ENCODE data around the gene KIF25.
"Not testable (repeated sequence)": the region's sequence is repeated elsewhere in the genome, so short reads cannot be mapped to it uniquely, and the experiment has no call there.

KIF25 gene

DNA sequence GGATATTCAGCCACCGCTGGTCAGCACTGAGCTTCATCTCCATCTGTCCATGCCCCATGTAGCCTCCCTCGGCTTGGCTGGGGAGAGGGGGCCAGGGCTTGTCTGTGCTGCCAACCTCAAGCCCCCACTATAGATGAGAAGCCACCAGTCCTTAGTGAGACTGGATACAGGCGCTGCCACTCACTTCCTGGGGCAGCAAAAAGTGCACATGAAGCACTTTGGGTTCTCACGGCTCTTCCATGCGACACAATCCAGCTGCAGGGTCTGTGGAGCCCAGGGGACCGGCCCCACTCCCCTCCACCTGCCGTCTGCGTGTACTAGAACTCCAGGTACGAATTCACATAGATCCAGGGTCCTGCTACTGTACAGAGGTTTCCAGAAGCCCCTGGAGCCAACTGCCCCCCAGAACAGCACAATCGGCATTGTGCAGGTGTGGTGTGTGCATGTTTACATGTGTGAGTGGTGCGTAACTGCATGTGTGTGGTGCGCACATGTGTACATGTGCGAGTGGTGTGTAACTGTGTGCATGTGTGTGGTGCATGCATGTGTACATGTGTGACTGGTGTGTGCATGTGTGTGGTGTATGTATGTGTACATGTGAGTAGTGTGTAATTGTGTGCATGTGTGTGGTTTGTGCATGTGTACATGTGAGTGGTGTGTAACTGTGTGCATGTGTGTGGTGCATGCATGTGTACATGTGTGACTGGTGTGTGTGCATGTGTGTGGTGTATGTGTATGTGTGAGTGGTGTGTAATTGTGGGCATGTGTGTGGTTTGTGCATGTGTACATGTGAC is 76.7 kb downstream of the KIF25 start:
- no peak for DNase-seq

GRCh38 chr6:168075216-168075615 is 77.7 kb downstream of the KIF25 start:
- no peak for DNase-seq

DNA sequence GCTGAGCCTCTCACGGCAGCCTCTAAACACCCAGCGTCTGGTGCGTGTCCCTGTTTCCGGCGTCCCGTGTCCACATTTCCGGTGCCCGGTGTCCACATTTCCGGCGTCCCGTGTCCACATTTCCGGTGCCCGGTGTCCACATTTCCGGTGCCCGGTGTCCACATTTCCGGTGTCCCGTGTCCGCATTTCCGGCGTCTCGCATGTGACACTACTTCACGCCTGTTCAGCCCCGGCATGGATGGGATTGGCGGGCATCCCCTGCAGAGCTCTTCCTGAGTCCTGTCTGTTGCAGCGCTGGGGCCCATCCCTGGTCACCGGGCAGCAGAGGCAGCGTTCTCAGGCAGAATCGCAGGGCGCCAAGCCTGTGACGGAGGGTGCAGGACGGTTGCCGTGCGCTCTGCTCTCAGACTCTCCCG is 78.3 kb downstream of the KIF25 start:
- no peak for DNase-seq

DNA sequence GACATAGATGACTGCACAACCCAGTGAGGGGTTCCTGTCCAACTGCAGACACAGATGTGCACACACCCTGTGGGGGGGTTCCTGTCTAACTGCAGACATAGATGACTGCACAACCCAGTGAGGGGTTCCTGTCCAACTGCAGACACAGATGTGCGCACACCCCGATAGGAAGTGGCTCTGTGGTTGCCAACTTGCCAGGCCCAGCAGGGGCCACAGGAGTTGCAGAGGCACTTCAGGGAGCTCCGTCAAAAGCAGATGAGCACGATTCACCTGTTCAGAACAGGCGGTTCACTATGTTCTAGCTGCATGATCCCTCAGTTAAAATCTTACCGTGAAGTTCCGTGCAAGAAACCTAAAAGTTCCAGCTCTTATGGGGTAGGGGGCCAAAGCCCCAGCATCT is 79.9 kb downstream of the KIF25 start:
- not testable (repeated sequence) for DNase-seq

DNA sequence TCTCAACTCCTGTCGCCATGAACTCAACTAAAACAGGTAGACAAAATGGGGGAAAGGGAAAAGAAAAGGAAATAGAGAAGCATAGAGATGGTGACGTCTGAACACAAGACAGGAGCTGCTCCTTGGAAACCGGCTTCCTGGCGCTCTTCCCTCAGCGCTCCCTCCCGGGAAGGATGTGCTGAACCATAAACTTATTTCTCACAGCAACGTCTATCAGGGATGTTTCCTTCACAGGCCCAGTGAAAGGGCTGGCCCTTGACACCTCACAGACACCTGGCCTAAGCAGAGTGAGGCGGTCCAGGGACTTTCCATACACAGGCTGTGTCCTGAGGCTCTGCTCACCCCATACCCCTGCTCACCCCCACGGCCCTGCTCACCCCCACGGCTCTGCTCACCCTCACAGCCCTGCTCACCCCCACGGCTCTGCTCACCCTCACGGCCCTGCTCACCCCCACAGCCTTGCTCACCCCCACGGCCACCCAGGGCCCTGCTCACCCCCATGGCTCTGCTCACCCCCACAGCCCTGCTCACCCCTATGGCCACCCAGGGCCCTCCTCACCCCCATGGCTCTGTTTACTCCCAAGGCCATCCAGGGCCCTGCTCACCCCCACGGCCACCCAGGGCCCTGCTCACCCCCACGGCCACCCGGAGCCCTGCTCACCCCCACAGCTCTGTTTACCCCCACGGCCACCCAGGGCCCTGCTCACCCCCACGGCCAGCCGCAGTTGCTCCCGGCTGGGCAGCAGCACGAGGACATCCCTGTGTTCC is 80.9 kb downstream of the KIF25 start:
- no peak for DNase-seq

- no peak for DNase-seq
Measured at GRCh38 chr6:168078943-168079405, 81.5 kb downstream of the KIF25 start, which contains the start of gene FRMD1. Gene FRMD1, minus strand, starts transcription at chr6:168079212. Its CDS starts 118 bp downstream, at chr6:168079094.

DNA sequence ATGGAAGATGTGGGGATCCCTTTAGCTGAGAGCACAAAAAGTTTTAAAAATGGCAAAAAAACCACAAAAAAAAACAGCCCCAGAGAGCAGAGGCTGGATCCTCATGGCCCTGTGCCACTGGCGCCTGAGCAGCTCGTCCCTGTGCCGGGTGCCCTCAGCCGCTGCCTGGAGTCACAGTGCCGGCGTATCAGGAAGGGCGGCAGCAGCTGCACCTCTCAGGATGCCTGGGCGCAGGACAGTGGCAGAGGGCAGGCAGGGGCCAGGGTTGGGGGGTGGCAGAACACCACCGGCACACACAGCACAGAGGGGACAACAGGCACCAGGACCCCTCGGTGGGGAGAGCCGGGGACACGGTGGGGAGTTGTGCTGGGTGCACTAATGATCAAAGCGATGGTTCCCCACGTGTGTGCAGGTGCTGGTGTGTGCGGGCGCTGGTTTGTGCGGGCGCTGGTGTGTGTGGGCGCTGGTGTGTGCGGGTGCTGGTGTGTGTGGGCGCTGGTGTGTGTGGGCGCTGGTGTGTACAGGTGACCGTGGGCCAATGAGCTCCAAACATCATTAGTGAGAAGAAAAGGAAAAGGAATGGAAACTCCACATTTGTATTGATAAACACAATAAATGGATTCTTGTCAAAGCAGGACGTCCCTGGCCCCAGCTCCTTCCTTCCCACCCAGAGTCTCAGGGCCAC is 83.1 kb downstream of the KIF25 start:
- DNase-seq = no peak

- no peak for DNase-seq
Measured at GRCh38 chr6:168081858-168082546, 84.5 kb downstream of the KIF25 start.

- no peak for DNase-seq
Measured at GRCh38 chr6:168082860-168083513, 85.5 kb downstream of the KIF25 start.

- no peak for DNase-seq
Measured at GRCh38 chr6:168083514-168083885, 86.0 kb downstream of the KIF25 start.

- no peak for DNase-seq
Measured at GRCh38 chr6:168084465-168085160, 87.1 kb downstream of the KIF25 start.

DNA sequence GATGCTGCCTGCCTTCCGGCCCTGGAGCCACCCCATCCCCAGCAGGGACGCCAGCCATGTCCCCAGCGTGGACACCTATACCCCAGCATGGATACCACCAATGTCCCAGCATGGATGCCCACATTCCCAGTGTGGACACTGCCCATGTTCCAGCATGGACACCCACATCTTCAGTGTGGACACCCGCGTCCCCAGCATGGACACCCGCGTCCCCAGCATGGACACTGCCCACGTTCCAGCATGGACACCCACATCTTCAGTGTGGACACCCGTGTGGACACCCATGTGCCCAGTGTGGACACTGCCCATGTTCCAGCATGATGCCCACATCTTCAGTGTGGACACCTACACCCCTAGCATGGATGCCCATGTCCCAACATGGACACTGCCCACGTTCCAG is 88.6 kb downstream of the KIF25 start:
- no peak for DNase-seq

- DNase-seq = no peak
Measured at GRCh38 chr6:168086616-168087015, 89.1 kb downstream of the KIF25 start.

DNA sequence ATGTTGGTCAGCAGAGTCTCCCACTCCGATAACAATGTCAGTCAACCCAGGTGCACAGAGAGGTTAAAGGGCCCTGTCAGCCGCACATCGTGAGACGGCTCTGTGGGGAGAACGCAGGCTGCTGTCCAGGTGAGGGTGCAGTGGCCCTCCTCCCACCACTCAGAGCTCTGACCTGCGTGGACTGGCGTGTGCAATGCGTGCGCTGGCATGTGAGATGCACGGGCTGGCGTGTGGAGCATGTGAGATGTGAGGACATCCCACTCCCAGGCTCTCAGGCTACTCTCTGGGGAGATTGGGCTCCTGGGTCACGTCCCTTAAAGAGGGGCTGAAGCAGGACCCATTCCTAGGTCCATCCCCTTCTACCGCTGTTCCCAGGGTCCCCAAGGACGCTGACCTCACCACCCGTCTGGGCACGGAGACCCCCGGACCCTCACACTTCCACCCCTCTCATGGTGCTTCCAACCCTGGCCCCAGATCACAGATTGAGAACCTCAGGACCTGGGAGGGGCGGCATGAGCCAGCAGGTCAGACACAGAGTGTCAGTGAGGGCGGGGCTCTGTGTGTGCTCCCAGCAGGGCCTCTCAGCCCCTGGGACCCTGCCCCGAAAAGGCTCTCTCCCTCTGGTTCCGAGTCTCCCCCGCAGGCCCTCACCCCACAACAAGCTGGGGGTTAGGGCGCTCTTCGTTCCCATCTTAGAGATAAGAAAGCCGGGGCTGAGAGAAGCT is 90.1 kb downstream of the KIF25 start:
- DNase-seq = no peak

DNA sequence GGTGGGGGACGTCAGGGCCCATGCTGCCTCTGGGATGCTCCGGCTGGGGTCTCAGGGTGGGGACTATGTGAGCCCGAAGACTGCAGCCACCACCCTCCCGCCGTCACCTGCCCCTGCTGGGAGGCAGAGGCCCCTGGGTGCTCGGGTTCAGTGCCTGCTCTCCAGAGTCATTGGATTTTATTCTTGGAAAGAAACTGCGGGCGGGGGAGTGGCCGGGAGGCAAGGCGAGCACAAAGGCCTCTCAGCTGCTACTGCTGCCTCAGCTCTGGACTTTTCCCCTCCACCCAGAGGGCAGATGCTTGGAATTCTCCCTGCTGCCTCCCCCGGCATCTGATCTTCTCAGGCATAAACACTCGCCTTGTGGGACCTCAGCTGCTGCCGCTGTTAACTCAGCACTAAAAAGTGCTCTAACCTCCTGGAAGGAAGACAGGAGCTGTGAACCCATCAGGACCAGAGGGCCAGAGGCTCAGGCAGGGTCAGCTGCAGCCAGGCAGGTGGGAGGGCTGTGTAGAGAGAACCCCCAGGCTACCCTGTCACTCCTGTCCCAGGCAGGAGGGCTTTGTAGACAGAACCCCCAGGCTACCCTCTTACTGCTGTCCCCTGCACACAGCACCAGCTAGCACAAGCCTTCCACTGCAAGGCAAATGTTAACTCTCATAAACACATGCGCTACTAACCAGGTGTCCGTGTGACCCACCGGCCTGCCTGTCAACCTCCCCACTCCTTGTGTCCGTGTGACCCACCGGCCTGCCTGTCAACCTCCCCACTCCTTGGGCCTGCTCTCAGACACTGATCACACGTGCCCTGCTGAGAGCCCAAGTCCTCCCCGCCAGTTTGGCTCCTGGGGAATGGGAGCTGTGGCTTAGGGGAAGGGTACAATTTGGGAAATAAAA is 90.9 kb downstream of the KIF25 start:
- DNase-seq = no peak

GRCh38 chr6:168089186-168090063 is 92.0 kb downstream of the KIF25 start:
- DNase-seq = no peak

GRCh38 chr6:168090064-168090690 is 92.7 kb downstream of the KIF25 start:
- DNase-seq = no peak

GRCh38 chr6:168090706-168091105 is 93.2 kb downstream of the KIF25 start:
- no peak for DNase-seq
